ENCODE measurements around the gene TNIK.

DNA sequence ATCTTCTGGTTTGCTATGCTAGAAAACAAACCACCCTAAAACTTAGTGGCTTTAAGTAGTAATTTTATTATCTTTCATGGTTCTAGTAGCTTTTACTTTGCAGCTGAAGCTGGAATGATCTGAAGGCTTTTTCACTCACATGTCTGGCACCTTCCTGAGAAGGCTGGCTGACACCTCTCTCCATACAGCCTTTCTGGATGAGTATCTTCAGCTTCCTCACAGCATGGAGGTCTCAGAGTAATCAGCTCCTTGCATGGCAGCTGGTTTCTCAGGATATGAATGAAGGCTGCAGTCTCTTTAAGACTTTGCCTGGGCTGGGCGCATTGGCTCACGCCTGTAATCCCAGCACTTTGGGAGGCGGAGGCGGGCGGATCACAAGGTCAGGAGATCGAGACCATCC, 50.0 kb downstream of the TNIK start:
- TF ChIP-seq, protein P1, sequence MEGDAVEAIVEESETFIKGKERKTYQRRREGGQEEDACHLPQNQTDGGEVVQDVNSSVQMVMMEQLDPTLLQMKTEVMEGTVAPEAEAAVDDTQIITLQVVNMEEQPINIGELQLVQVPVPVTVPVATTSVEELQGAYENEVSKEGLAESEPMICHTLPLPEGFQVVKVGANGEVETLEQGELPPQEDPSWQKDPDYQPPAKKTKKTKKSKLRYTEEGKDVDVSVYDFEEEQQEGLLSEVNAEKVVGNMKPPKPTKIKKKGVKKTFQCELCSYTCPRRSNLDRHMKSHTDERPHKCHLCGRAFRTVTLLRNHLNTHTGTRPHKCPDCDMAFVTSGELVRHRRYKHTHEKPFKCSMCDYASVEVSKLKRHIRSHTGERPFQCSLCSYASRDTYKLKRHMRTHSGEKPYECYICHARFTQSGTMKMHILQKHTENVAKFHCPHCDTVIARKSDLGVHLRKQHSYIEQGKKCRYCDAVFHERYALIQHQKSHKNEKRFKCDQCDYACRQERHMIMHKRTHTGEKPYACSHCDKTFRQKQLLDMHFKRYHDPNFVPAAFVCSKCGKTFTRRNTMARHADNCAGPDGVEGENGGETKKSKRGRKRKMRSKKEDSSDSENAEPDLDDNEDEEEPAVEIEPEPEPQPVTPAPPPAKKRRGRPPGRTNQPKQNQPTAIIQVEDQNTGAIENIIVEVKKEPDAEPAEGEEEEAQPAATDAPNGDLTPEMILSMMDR (conservative IDR thresholded peaks at IDR 0.05) = no peak
- TF ChIP-seq ZFX (IDR thresholded peaks at IDR 0.05) = no peak
